ENCODE data around the gene MED12L.
"Not testable (repeated sequence)": the region's sequence is repeated elsewhere in the genome, so short reads cannot be mapped to it uniquely, and the experiment has no call there.

MED12L gene

GRCh38 chr3:151133917-151134450, 48.5 kb downstream of the MED12L start:
- no peak for DNase-seq (ENCODE audit: low read depth)

DNA sequence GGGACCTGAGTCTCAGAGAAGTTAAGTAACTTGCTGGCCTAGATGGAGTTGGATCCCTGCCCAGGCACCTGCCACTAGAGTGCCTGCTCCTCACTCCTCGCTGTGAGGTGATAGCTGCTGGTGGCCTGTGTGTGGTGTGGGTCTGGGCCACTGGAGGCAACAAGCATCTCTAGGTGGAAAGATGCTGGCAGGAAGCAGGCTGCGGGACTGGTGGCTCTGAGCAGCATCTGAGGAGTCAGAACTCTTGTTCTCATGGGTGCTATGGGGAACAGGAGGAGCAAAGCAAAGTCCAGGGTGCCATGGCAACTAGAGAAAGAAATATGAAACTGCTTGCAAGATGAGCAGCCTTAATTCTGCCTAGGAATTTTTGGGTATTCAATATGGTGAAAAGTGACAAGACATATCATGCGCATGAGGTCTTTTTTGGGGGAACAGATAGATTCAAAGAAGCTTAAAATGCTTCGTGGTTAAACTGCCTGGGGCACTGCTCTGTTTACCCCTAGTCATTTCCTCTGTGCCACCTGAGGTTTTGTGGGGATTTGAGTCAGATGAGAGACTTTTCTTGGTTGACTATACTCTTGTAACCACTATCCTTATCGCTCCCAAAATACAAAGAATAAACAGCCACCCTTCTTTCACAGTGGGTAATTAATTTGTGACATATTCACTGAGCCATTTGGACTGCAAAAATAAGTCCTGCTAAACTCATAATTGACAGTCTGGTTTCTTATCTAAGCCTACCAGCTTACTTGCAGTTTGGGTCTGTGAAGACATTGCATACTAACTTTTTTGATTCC, 50.3 kb downstream of the MED12L start:
- DNase-seq (ENCODE audit: low read depth) = no peak

GRCh38 chr3:151142929-151143328, 57.5 kb downstream of the MED12L start:
- DNase-seq (ENCODE audit: low read depth) = no peak

- DNase-seq (ENCODE audit: low read depth) = no peak
These were observed 58.6 kb downstream of the MED12L start for GRCh38 chr3:151144016-151144415.

- no peak for DNase-seq (ENCODE audit: low read depth)
These were observed 59.3 kb downstream of the MED12L start for GRCh38 chr3:151144760-151145159.

GRCh38 chr3:151145713-151146070, 60.2 kb downstream of the MED12L start:
- no peak for DNase-seq (ENCODE audit: low read depth)

GRCh38 chr3:151146071-151146730, 60.7 kb downstream of the MED12L start:
- peak; percentile 24 for DNase-seq (ENCODE audit: low read depth)

DNA sequence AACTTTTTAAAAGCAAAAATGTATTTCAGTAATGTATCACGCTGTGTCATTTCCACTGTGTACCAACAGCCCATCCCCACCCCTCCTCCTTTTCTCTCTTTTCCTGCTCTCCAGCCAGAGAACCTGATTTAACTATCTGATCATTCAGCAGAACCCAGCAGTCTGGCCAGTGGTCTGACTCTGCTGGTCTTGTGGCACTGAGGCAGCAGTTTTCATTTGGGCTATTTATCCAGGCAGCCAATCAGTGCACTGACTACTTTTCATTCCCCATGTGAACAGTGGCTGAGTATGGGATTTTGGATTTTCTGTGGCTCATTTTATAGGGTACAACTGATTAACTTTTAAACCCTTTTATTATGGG, 61.2 kb downstream of the MED12L start:
- no peak for DNase-seq (ENCODE audit: low read depth)

- DNase-seq (ENCODE audit: low read depth) = no peak
These were observed 61.8 kb downstream of the MED12L start for GRCh38 chr3:151147299-151147698.

DNA sequence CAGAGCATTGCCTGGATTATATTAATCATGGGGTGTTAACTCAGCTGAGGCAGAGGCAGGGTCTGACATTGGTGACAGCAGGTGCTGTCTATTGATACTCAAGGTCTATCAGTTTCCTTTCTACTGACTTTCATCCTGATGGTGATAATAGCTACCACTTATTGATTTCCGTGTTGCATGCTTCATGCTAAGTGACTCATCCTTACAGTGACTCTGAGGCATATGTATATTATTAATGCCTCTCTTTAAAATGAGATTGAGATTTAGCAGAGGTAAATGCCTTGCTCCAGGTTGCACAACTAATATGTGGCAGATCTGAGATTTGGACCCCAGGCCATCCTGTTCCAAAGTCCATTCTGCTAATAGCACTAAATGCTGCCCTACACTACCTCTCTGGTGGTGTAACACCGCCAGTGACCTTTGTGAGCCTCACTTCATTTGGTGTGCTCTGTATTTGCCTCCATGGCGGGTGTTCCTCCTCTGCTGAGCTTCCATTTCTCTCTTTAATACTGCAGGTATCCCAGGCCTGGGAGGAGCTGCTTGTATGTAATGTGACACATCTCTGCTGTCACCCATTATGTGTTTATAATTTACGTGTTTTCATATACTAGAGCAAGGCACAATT, 67.1 kb downstream of the MED12L start:
- DNase-seq (ENCODE audit: low read depth) = no peak

DNA sequence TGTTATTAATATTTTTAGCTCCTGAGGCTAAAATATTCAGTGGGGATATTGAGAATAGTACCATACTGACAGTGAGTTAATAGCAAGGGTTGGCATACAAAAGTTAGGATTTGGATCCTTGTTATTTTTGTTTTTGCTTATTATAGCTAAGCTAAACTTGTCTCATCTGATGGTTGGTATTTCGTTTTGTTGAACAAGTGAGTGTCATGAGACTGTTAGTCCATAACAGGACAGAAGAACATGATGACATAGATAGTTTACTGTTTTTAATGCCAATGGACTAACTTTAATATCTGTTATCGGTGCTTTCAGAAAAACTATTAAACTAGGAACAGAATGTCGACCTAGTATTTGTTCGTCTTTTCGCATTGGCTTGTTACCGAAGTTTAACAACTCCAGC, 69.1 kb downstream of the MED12L start:
- DNase-seq (ENCODE audit: low read depth) = no peak

DNA sequence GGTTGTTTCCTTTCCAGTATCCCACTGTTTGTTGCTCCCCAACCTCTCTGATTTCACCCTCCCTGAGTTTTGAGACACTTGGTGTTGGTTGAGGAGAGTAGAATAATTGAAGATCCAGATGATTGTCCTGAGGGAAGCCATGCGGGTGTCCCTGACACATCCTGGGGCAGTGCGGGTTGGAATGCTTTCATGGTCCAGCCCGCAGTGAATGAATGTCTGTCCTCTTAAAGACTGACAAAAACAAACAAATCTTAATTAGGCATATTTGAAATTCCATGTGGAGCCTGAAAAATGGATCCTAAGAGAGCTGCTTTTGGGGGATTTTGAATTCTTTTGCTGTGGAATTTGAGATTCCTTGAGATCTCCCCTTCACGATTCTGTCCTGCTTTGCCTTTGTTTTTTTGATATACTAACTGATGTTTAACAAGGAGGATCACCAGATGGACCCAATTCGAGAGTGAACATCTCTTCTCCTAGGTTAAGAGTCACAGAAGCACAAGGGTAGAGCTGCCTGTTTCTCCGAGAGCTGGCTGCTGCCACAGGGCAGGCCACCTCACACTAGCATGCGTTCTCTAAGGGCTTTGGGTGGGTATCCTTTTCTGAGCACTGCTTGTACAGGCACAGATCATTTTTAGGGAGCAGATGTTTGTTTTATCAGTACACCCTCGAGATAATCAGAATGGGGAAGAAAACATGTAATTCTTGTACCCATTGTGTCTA, 70.1 kb downstream of the MED12L start:
- no peak for DNase-seq (ENCODE audit: low read depth)

GRCh38 chr3:151156618-151157216, 71.3 kb downstream of the MED12L start:
- no peak for DNase-seq (ENCODE audit: low read depth)

GRCh38 chr3:151159806-151160205, 74.3 kb downstream of the MED12L start:
- no peak for DNase-seq (ENCODE audit: low read depth)

DNA sequence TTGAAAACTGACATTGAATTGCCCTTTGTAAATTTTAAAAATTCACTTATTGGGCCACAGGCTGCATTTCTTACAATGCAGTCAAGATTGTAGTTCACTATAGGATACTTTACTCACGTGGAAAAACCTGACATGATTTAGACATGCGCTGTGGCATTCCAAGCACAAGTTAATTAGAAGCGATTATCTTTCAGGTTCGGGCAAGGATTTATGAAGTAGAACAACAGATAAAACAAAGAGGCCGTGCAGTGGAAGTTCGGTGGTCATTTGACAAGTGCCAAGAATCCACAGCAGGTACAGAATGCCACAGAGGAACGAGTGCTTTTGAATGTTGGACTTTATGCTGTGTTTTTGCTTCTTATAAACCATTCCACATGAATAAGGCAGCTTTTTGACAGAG, 79.8 kb downstream of the MED12L start:
- no peak for DNase-seq (ENCODE audit: low read depth)

DNA sequence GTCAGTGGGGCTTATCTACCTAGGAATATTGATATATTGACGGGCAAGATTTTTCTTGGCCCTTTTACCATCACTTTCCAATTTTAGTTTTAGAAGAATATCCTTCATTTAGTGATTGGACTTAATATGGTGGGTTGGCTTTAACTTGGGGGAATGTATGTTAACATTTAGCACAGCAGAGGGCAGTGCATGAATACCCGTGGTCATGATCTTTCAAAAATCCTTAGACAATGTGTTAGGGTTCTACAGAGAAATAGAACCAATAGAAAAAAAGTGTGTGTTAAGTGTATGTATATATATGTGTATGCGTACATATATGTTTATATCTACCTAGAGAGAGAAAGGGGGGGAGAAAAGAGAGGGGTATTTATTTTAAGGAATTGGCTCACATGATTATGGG, 80.7 kb downstream of the MED12L start:
- no peak for DNase-seq (ENCODE audit: low read depth)

DNA sequence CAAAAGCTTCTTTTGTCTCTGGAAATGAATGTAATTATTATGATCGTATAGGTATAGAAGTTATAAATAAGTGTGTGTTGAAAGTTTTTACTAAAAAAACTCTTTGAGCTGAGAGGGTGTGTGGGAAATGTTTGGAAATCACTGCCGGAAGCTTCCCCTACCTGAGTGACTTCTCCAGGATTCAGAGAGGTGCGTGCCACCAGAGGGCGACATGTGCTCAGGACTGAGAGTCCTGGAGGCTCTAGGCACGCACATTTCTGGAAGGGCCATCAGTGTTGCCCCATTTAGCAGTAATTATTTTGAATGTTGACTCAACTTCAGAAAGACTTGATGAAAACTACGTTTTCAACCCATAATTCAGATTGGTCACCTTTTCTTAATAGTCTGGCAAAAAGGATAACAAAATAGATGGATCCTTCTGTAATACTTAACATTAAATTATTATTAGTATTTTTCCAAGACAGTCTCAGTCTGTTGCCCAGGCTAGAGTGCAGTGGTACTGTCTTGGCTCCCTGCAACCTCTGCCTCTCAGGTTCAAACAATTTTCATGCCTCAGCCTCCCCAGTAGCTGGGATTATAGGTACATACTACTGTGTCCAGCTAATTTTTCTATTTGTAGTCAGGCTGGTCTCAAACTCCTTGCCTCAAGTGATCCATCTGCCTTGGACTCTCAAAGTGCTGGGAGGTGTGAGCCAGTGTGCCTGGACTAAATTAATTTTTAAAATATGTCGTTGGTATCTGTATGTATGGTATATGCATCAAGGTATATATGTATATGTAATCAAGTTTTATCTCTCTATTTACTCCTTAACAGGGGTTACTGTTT, 83.0 kb downstream of the MED12L start:
- peak; percentile 65 for DNase-seq (ENCODE audit: low read depth)

DNA sequence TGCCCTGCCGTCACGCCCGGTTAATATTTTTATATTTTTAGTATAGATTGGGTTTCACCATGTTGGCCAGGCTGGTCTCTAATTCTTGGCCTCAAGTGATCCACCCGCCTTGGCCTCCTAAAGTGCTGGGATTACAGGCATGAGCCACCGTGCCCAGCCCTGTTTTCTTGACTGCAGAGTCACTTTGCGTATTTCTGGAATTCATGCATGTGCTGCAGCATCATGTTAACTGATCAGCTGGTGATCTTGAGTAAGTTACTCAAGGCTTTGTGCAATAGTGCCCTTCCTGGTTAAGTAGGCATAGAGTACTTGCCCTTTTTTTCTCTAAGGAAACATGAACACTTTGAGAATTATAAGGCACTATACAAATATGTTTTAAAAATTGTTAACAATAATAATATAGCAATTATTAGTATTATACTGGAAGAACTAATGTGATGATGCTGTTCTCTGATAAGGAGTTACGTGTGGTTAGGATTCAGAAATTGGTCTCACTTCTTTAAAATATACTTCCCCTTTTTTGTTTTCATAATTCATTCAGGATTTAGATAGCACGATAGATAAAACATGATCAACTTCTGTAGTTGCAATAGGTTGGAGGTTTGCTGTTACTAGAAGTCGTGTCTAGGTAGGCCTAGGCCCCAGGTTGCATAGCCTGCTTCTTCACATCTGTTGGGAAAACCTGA, 83.9 kb downstream of the MED12L start:
- DNase-seq (ENCODE audit: low read depth) = no peak

DNA sequence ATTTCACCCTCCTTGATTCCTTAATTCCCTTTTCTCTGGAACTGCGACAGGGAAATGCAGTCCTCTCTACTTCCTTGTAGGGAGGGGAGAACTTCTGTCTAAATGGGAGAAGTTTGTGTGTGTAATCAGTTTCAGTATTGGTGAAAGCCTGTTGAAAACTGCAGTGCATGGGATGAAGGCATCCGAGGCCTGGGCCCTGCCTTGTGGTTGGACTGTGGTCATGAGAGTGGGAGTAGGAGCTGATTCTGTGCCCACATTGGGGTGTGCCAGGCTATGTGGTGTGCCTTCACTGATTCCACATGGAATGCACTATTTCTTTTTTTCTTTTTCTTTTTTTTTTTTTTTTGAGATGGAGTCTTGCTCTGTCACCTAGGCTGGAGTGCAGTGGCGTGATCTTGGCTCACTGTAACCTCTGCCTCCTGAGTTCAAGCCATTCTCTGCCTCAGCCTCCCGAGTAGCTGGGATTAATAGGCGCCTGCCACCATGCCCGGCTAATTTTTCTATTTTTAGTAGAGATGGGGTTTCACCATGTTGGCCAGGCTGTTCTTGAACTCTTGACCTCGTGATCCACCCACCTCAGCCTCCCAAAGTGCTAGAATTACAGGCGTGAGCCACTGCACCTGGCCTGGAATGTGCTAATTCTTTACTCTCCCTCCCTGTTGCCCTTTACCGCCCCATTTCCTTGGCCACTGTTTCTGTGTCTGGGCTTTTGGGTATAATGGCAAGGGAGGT, 84.7 kb downstream of the MED12L start:
- DNase-seq (ENCODE audit: low read depth) = not testable (repeated sequence)

Data from activated T-helper 1 cell treated with Interleukin-2 at 50 U/mL for 16 hours (primary cell).